GM23338 (cell line): ENCODE results near the gene ERC1. TPM values are rescaled to one million over a fixed set of nuclear protein-coding genes. Genes with fewer than 3 reads are reported as not detected.

Experiments used
- ATAC-seq: fragments of 200-7000 bp; cut with Tn5 transposase; 3 replicates; pipeline ENCODE4 v1.9.1; 2020
- DNase-seq: peaks from one replicate; pipeline ENCODE4 v3.0.0-alpha.2; 2015; ENCODE audit warnings: low spot score
- H2AFZ ChIP-seq: fragments of 200-600 bp; sonication (generic); 2 replicates; pipeline ENCODE4 v1.8.0; 2016; ENCODE audit warnings: antibody characterized with exemption, mild to moderate bottlenecking, moderate library complexity
- H3F3A ChIP-seq: fragments of 200-600 bp; sonication (generic); replicated peaks from 2 replicates; pipeline ENCODE4 v1.8.0; 2017; ENCODE audit warnings: antibody characterized with exemption, mixed run types, low read depth
- H3K27ac ChIP-seq: fragments of 200-600 bp; sonication (generic); 2 replicates; pipeline ENCODE4 v1.6.1; 2016; ENCODE audit warnings: low read depth
- H3K27me3 ChIP-seq: fragments of 200-600 bp; sonication (generic); 2 replicates; pipeline ENCODE4 v1.8.0; 2016; ENCODE audit warnings: mild to moderate bottlenecking, mixed run types, moderate library complexity; ENCODE audit not compliant: insufficient read depth
- H3K36me3 ChIP-seq: fragments of 200-600 bp; sonication (generic); 2 replicates; pipeline ENCODE4 v1.8.0; 2016; ENCODE audit warnings: mild to moderate bottlenecking; ENCODE audit not compliant: insufficient read depth
- H3K4me1 ChIP-seq: fragments of 200-600 bp; sonication (generic); 2 replicates; pipeline ENCODE4 v1.8.0; 2016; ENCODE audit warnings: mild to moderate bottlenecking, moderate library complexity; ENCODE audit not compliant: insufficient read depth
- H3K4me2 ChIP-seq: fragments of 200-600 bp; sonication (generic); 2 replicates; pipeline ENCODE4 v1.7.1; 2017; ENCODE audit warnings: mixed run types
- H3K4me3 ChIP-seq: fragments of 200-600 bp; sonication (generic); 2 replicates; pipeline ENCODE4 v1.6.1; 2016; ENCODE audit warnings: mixed run types
- H3K79me2 ChIP-seq: fragments of 200-600 bp; sonication (generic); replicated peaks from 2 replicates; pipeline ENCODE4 v1.8.0; 2017; ENCODE audit warnings: mild to moderate bottlenecking; ENCODE audit not compliant: insufficient read depth
- H3K9me2 ChIP-seq: fragments of 200-600 bp; sonication (generic); 2 replicates; pipeline ENCODE4 v1.8.0; 2017; ENCODE audit not compliant: insufficient read depth
- H4K20me1 ChIP-seq: fragments of 200-600 bp; sonication (generic); replicated peaks from 2 replicates; pipeline ENCODE4 v1.8.0; 2017; ENCODE audit warnings: mild to moderate bottlenecking; ENCODE audit not compliant: insufficient read depth
- H3K27ac Mint-ChIP-seq: 2 replicates; pipeline ENCODE4 v1.8.0; 2020; ENCODE audit warnings: inconsistent platforms, mild to moderate bottlenecking, moderate library complexity, mixed read lengths
- H3K27me3 Mint-ChIP-seq: 3 replicates; pipeline ENCODE4 v1.8.0; 2022; ENCODE audit warnings: low read depth, mild to moderate bottlenecking, moderate library complexity, mixed read lengths, inconsistent platforms; ENCODE audit not compliant: insufficient read depth, poor library complexity
- H3K36me3 Mint-ChIP-seq: 3 replicates; pipeline ENCODE4 v1.8.0; 2021; ENCODE audit warnings: low read depth, mild to moderate bottlenecking, inconsistent platforms, moderate library complexity, mixed read lengths
- H3K4me1 Mint-ChIP-seq: 3 replicates; pipeline ENCODE4 v1.8.0; 2020; ENCODE audit warnings: mild to moderate bottlenecking, inconsistent platforms, mixed read lengths
- H3K4me3 Mint-ChIP-seq: 3 replicates; pipeline ENCODE4 v1.8.0; 2021; ENCODE audit warnings: moderate library complexity, mild to moderate bottlenecking, inconsistent platforms, mixed read lengths
- H3K9me3 Mint-ChIP-seq: 3 replicates; pipeline ENCODE4 v1.8.0; 2020; ENCODE audit warnings: moderate library complexity, mild to moderate bottlenecking, inconsistent platforms, mixed read lengths
- CREB1 ChIP-seq: fragments of 250-450 bp; sonication (Bioruptor Pico); IDR thresholded peaks from 2 replicates; pipeline ENCODE4 v1.5.0; 2020; ENCODE audit warnings: low read depth, mild to moderate bottlenecking, moderate library complexity
- EZH2 ChIP-seq: fragments of 200-600 bp; sonication (generic); IDR thresholded peaks from one replicate; pipeline ENCODE4 v1.8.0; 2017; ENCODE audit warnings: antibody characterized with exemption, mild to moderate bottlenecking, low read depth; ENCODE audit not compliant: unreplicated experiment
- EZH2phosphoT487 ChIP-seq: fragments of 200-600 bp; sonication (generic); IDR thresholded peaks from one replicate; pipeline ENCODE4 v1.8.1; 2018; ENCODE audit warnings: antibody characterized with exemption; ENCODE audit not compliant: unreplicated experiment
- JUNB ChIP-seq: IDR thresholded peaks from one replicate; pipeline ENCODE4 v1.6.1; 2016; ENCODE audit warnings: antibody characterized with exemption; ENCODE audit not compliant: unreplicated experiment
- NANOG ChIP-seq: IDR thresholded peaks from 2 replicates; pipeline ENCODE4 v1.6.1; 2016; ENCODE audit warnings: antibody characterized with exemption, borderline replicate concordance
- POLR2AphosphoS5 ChIP-seq: IDR thresholded peaks from 2 replicates; pipeline ENCODE4 v1.6.1; 2016; ENCODE audit warnings: antibody characterized with exemption, low read depth
- STAT1 ChIP-seq: IDR thresholded peaks from one replicate; pipeline ENCODE4 v1.6.1; 2016; ENCODE audit warnings: antibody characterized with exemption; ENCODE audit not compliant: unreplicated experiment
- ZNF114 ChIP-seq: fragments of 250-450 bp; sonication (Bioruptor Pico); IDR thresholded peaks from 2 replicates; pipeline ENCODE4 v1.5.0; 2020; ENCODE audit warnings: mild to moderate bottlenecking, moderate library complexity
- ZNF331 ChIP-seq: fragments of 250-450 bp; sonication (Bioruptor Pico); IDR thresholded peaks from 2 replicates; pipeline ENCODE4 v1.5.0; 2020; ENCODE audit warnings: low read depth, mild to moderate bottlenecking, moderate library complexity
- polyA plus RNA-seq: library from polyadenylated mRNA; unstranded; fragments of >200 nt; fragmentation: Nextera tagmentation; extraction: Ambion mirVana; gene quantifications from 2 replicates; pipeline ENCODE4 v1.2.1, GENCODE V29; 2016
- total RNA-seq: library from RNA; depleted of rRNA; stranded (reverse); fragments of >200 nt; shearing (Covaris generic); gene quantifications from 2 replicates; pipeline ENCODE4 v1.2.3, GENCODE V29; 2014
- TF ChIP-seq, protein P1 (sequence below): IDR thresholded peaks from 2 replicates; pipeline ENCODE4 v1.6.1; 2016; ENCODE audit warnings: antibody characterized with exemption
- TF ChIP-seq, protein P2 (sequence below), 2 experiments: fragments of 200-600 bp in 1 of 2; sonication (generic) in 1 of 2; conservative IDR thresholded peaks; 2 replicates each; pipeline versions ENCODE4 v1.5.1 to v1.6.1; 2016 to 2017; ENCODE audit warnings: antibody characterized with exemption in 2 of 2, low read depth in 2 of 2, mild to moderate bottlenecking in 2 of 2, moderate library complexity in 1 of 2

ERC1 gene
- total and polyA plus RNA-seq, 2 experiments from 2014 or later = 28.1 to 35.3 TPM

GRCh38 chr12:1272142-1272541 lies 281.1 kb downstream of the ERC1 start:
- H3K4me1 Mint-ChIP-seq = no peaks in the 10 kb centered on the region
- Histone ChIP-seq H3K4me1 (no peaks in the 10 kb centered on the region), H3K4me2 (no peak overlapping the region), H3K27me3 (no peaks in the 10 kb centered on the region), H3K27ac (no peak overlapping the region), H3K4me3 (no peak overlapping the region), H3K36me3 (no peaks in the 10 kb centered on the region), H3K9me2 (no peaks in the 10 kb centered on the region), H3K79me2 (no peaks in the 10 kb centered on the region), H2AFZ (no peak overlapping the region), H4K20me1 (no peaks in the 10 kb centered on the region), H3F3A (no peaks in the 10 kb centered on the region)
- no peaks in the 10 kb centered on the region for H3K36me3 Mint-ChIP-seq
- H3K4me3 Mint-ChIP-seq = no peak overlapping the region
- H3K27ac Mint-ChIP-seq = no peak overlapping the region
- no peak for ATAC-seq
- H3K27me3 Mint-ChIP-seq = peaks cover 5% of the 10 kb centered on the region
- no peak for DNase-seq
- H3K9me3 Mint-ChIP-seq = no peaks in the 10 kb centered on the region
- no peak for TF ChIP-seq CREB1
- TF ChIP-seq, protein P1, sequence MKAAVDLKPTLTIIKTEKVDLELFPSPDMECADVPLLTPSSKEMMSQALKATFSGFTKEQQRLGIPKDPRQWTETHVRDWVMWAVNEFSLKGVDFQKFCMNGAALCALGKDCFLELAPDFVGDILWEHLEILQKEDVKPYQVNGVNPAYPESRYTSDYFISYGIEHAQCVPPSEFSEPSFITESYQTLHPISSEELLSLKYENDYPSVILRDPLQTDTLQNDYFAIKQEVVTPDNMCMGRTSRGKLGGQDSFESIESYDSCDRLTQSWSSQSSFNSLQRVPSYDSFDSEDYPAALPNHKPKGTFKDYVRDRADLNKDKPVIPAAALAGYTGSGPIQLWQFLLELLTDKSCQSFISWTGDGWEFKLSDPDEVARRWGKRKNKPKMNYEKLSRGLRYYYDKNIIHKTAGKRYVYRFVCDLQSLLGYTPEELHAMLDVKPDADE = no peak
- no peak for TF ChIP-seq EZH2
- TF ChIP-seq ZNF114 (CRISPR knock-in tag) = no peak
- no peak for TF ChIP-seq EZH2phosphoT487
- TF ChIP-seq STAT1 = no peak
- TF ChIP-seq ZNF331 (CRISPR knock-in tag) = no peak
- no peak for TF ChIP-seq POLR2AphosphoS5

DNA sequence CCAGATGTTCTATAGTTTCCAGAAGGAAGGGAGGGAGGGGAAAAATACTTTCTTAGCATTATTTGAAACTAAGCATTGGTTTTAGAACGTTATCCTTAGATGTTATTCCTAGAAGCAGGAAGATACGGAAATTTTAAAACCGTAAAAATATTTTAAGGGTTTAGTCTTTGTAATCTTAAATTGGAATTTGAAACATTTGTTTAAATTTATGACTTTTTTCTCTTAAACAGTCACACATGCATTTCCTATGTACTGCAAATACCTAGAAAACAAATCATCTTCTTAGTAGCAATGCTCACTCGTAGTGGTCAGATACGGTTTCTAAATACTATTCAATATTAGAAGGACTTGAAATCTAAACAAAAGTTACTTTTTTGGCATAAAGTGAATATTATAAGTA lies 282.0 kb downstream of the ERC1 start:
- TF ChIP-seq, protein P2, sequence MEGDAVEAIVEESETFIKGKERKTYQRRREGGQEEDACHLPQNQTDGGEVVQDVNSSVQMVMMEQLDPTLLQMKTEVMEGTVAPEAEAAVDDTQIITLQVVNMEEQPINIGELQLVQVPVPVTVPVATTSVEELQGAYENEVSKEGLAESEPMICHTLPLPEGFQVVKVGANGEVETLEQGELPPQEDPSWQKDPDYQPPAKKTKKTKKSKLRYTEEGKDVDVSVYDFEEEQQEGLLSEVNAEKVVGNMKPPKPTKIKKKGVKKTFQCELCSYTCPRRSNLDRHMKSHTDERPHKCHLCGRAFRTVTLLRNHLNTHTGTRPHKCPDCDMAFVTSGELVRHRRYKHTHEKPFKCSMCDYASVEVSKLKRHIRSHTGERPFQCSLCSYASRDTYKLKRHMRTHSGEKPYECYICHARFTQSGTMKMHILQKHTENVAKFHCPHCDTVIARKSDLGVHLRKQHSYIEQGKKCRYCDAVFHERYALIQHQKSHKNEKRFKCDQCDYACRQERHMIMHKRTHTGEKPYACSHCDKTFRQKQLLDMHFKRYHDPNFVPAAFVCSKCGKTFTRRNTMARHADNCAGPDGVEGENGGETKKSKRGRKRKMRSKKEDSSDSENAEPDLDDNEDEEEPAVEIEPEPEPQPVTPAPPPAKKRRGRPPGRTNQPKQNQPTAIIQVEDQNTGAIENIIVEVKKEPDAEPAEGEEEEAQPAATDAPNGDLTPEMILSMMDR (conservative IDR thresholded peaks at IDR 0.05; ENCODE audit: low read depth in 2 of 2) = no peak
- no peak for TF ChIP-seq EZH2phosphoT487
- TF ChIP-seq NANOG = no peak
- no peak for TF ChIP-seq JUNB
- TF ChIP-seq ZNF331 (CRISPR knock-in tag) = no peak
- TF ChIP-seq, protein P1 = no peak
- H3K27ac ChIP-seq = no peak overlapping the region
- H3K4me1 ChIP-seq = no peaks in the 10 kb centered on the region
- H3K9me2 ChIP-seq = no peaks in the 10 kb centered on the region
- Mint-ChIP-seq H3K27ac (no peak overlapping the region), H3K9me3 (no peaks in the 10 kb centered on the region), H3K4me3 (no peak overlapping the region), H3K36me3 (no peaks in the 10 kb centered on the region), H3K27me3 (peaks cover 5% of the 10 kb centered on the region), H3K4me1 (no peaks in the 10 kb centered on the region)
- H3K27me3 ChIP-seq = no peaks in the 10 kb centered on the region
- no peak overlapping the region for H3K4me3 ChIP-seq
- no peaks in the 10 kb centered on the region for H4K20me1 ChIP-seq
- no peak overlapping the region for H2AFZ ChIP-seq
- DNase-seq (no peak), ATAC-seq (no peak)
- no peak overlapping the region for H3K4me2 ChIP-seq
- no peaks in the 10 kb centered on the region for H3K79me2 ChIP-seq
- H3F3A ChIP-seq = no peaks in the 10 kb centered on the region
- no peaks in the 10 kb centered on the region for H3K36me3 ChIP-seq
